ENCODE results near the gene DPH1. TPM values are rescaled to one million over a fixed set of nuclear protein-coding genes. Genes with fewer than 3 reads are reported as not detected.

Gene DPH1
- total RNA-seq, 1 donor = 47.5 TPM

Other genes with a start within 250 kb of the DPH1 start
- 7.1 TPM for gene SMYD4, start 200.3 kb upstream of the DPH1 start, total RNA-seq
- gene RPA1, start 200.1 kb upstream of the DPH1 start, total RNA-seq = 21.3 TPM
- gene RTN4RL1, start 4.8 kb upstream of the DPH1 start, total RNA-seq = not detected
- 28.1 TPM for gene OVCA2, start 11.9 kb downstream of the DPH1 start, total RNA-seq
- gene HIC1, start 24.9 kb downstream of the DPH1 start, total RNA-seq = 16.4 TPM

All from mononuclear cell (primary cell).